Measurements from ENCODE around the gene GCM1. TPM values are rescaled to one million over a fixed set of nuclear protein-coding genes. Genes with fewer than 3 reads are reported as not detected.

Gene GCM1
- total and polyA plus RNA-seq, 4 donors, result 0.16 TPM; not detected in 3

- intact Hi-C loops (cut with DNase I), result no loop called here
- no peaks in the 10 kb centered on the region for H3K9me3 ChIP-seq (ENCODE audit: control insufficient read depth, low read length)
- DNase-seq (no peak), ATAC-seq (ENCODE audit: low FRiP score) (no peak)
- WGBS, 2 donors, result 81% methylated on average over 4 of the region's 4 CpGs
- H3K27me3 ChIP-seq (ENCODE audit: control insufficient read depth in 1 of 2, insufficient read depth in 2 of 2, low read length in 1 of 2), result no peaks in the 10 kb centered on the region
- H3K4me3 ChIP-seq (ENCODE audit: low read length in 2 of 2), result no peak overlapping the region
- H3K27ac ChIP-seq (ENCODE audit: low read depth in 1 of 2, low read length in 2 of 2), result no peak overlapping the region
- peaks cover 0 to 3% of the 10 kb centered on the region in 2 donors for H3K4me1 ChIP-seq (ENCODE audit: control insufficient read depth in 1 of 2, insufficient read depth in 2 of 2, low read length in 2 of 2)
- H3K36me3 ChIP-seq (ENCODE audit: control insufficient read depth in 1 of 2, insufficient read depth in 2 of 2, low read length in 1 of 2), result no peaks in the 10 kb centered on the region
Observed at GRCh38 chr6:53107091-53107490, 41.5 kb downstream of the GCM1 start.

DNA sequence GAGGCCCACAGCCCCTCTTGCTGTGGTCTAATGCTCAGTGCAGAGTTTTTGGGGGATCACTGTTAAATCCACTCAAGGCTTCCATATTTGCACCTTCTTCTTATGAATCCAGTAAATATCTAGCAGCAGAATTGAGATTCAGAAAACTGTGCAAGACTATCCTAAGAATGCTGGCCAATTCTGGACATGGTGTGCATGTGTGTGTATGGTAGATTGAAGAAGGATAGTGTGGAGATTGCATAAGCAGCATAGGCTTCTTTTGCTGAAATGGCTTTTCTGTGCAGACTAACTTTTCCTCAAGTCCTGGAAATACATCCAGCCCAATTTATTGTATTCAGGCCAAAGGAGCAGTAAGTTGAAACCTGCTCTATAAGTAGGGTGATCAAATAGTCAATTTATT, 43.7 kb downstream of the GCM1 start:
- intact Hi-C loops (cut with DNase I), result no loop called here
- no peak for ATAC-seq (ENCODE audit: low FRiP score)
- H3K27ac ChIP-seq (ENCODE audit: low read depth in 1 of 2, low read length in 2 of 2), result no peak overlapping the region

DNA sequence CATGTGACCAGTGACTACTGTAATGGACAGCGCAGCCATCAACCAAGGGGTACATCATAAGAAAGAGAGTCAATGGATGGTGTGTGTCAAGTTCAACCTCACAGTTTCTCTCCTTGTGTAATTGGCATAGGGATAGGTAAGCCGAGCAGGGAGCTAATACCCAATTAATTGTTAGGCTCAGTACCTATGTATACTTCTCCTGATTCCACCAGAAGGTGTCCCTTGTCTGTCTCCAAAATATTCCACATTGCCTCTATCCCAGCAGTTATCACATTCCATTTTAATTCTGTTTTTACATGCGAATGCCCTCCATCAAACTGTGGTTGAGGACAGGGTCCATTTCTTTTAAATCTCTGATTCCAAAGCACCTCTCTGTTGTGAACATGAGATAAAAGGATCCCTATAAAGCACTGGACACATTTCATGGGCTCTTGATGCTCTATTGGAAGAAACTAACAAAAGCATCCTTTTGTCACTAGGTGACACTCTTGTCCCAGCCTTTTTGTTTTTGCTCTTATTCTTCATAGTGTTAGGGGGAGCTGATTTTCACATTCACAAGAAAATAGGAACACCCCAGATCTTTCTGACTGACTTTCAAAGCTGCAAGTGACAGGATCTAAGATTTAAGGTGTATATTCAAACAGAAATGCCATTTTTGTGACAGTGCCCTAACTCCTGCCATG, 44.5 kb downstream of the GCM1 start:
- 92 to 94% methylated on average over 3 of the region's 3 CpGs for WGBS, 2 donors

More for the DNA sequence above, 43.7 kb downstream of the GCM1 start:
- Histone ChIP-seq H3K4me3 (ENCODE audit: low read length in 2 of 2) (no peak overlapping the region), H3K27me3 (ENCODE audit: control insufficient read depth in 1 of 2, insufficient read depth in 2 of 2, low read length in 1 of 2) (no peaks in the 10 kb centered on the region), H3K36me3 (ENCODE audit: control insufficient read depth in 1 of 2, insufficient read depth in 2 of 2, low read length in 1 of 2) (peaks cover 0 to 4% of the 10 kb centered on the region in 2 donors), H3K9me3 (ENCODE audit: control insufficient read depth, low read length) (no peaks in the 10 kb centered on the region), H3K4me1 (ENCODE audit: control insufficient read depth in 1 of 2, insufficient read depth in 2 of 2, low read length in 2 of 2) (peaks cover 0 to 3% of the 10 kb centered on the region in 2 donors)
- DNase-seq, result no peak

DNA sequence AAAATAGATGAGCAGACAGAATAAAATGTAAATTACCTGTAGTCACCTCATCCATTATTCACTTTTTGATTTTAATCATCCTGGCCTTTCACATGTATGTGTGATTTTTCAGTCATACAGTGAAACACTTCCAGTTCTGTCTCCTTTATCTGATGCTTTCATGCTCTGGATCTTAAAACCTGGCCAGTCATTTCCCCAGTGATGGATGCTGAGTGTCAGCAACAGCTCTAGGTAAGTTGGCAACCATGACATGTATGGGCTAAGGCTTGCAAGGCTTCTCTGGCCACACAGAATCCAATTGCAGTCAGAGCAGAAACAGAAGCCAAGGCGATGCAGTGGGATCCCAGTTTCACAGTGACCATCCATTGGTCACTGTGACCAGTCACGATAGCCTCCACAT, 47.6 kb downstream of the GCM1 start:
- H3K36me3 ChIP-seq (ENCODE audit: control insufficient read depth in 1 of 2, insufficient read depth in 2 of 2, low read length in 1 of 2), result peaks cover 0 to 5% of the 10 kb centered on the region in 2 donors
- ATAC-seq (ENCODE audit: low FRiP score), result no peak
- 96 to 97% methylated on average over 2 of the region's 2 CpGs for WGBS, 2 donors

More for the DNA sequence above, 44.5 kb downstream of the GCM1 start:
- Histone ChIP-seq H3K4me1 (ENCODE audit: control insufficient read depth in 1 of 2, insufficient read depth in 2 of 2, low read length in 2 of 2) (peaks cover 0 to 3% of the 10 kb centered on the region in 2 donors), H3K36me3 (ENCODE audit: control insufficient read depth in 1 of 2, insufficient read depth in 2 of 2, low read length in 1 of 2) (peaks cover 0 to 4% of the 10 kb centered on the region in 2 donors), H3K9me3 (ENCODE audit: control insufficient read depth, low read length) (no peaks in the 10 kb centered on the region), H3K4me3 (ENCODE audit: low read length in 2 of 2) (no peak overlapping the region), H3K27me3 (ENCODE audit: control insufficient read depth in 1 of 2, insufficient read depth in 2 of 2, low read length in 1 of 2) (no peaks in the 10 kb centered on the region), H3K27ac (ENCODE audit: low read depth in 1 of 2, low read length in 2 of 2) (no peak overlapping the region)
- intact Hi-C loops (cut with DNase I), result no loop called here
- no peak for ATAC-seq (ENCODE audit: low FRiP score)
- DNase-seq, result no peak

DNA sequence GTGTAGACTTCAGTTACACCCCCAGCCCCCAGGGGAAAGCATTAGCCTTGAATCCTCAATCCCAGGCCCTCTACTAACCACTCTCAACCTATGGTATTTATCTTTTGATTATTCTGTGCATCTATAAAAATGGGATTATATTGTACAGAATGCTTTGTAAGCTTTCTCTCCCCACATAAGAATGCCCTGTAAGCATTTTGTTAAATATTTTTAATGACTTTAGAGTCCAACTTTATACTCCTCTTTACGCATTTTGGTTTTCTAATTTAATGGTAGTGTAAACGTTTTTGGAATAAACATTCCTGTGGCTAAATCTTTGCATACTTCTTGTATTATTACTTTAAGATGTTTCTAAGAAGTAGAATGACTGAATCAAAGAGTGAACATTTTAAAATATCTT, 48.1 kb downstream of the GCM1 start:
- no peak overlapping the region for H3K4me3 ChIP-seq (ENCODE audit: low read length in 2 of 2)

More for the DNA sequence above, 47.6 kb downstream of the GCM1 start:
- DNase-seq, result no peak
- Histone ChIP-seq H3K27ac (ENCODE audit: low read depth in 1 of 2, low read length in 2 of 2) (no peak overlapping the region), H3K4me3 (ENCODE audit: low read length in 2 of 2) (no peak overlapping the region), H3K27me3 (ENCODE audit: control insufficient read depth in 1 of 2, insufficient read depth in 2 of 2, low read length in 1 of 2) (no peaks in the 10 kb centered on the region), H3K9me3 (ENCODE audit: control insufficient read depth, low read length) (no peaks in the 10 kb centered on the region), H3K4me1 (ENCODE audit: control insufficient read depth in 1 of 2, insufficient read depth in 2 of 2, low read length in 2 of 2) (no peaks in the 10 kb centered on the region)
- intact Hi-C loops (cut with DNase I), result no loop called here

DNA sequence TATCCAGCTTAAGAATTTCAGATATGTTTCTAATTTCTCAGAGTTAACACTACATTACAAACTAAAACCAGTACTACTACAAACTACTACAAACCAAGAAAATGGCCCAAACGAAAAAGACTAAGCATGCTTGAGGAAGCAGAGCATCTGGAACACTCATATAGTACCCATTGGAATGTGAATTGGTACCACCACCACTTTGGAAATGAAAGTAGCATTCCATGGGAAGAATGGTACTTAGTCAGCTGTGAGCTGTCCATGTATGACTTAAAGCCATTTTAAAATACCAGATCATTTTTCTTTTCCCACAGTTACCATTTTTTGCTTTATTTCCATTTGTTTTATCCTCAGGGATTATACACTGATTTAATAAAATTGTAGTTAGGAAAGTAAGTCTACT, 52.9 kb downstream of the GCM1 start:
- no peak for DNase-seq
- Histone ChIP-seq H3K4me3 (ENCODE audit: low read length in 2 of 2) (no peak overlapping the region), H3K9me3 (ENCODE audit: control insufficient read depth, low read length) (no peaks in the 10 kb centered on the region), H3K27ac (ENCODE audit: low read depth in 1 of 2, low read length in 2 of 2) (no peak overlapping the region), H3K36me3 (ENCODE audit: control insufficient read depth in 1 of 2, insufficient read depth in 2 of 2, low read length in 1 of 2) (peaks cover 3 to 4% of the 10 kb centered on the region in 2 donors), H3K27me3 (ENCODE audit: control insufficient read depth in 1 of 2, insufficient read depth in 2 of 2, low read length in 1 of 2) (no peaks in the 10 kb centered on the region), H3K4me1 (ENCODE audit: control insufficient read depth in 1 of 2, insufficient read depth in 2 of 2, low read length in 2 of 2) (no peaks in the 10 kb centered on the region)
- no peak for ATAC-seq (ENCODE audit: low FRiP score)
- intact Hi-C loops (cut with DNase I), result no loop called here
- 58 to 61% methylated on average over 1 of the region's 1 CpG for WGBS, 2 donors

More for the DNA sequence above, 48.1 kb downstream of the GCM1 start:
- Histone ChIP-seq H3K4me1 (ENCODE audit: control insufficient read depth in 1 of 2, insufficient read depth in 2 of 2, low read length in 2 of 2) (no peaks in the 10 kb centered on the region), H3K36me3 (ENCODE audit: control insufficient read depth in 1 of 2, insufficient read depth in 2 of 2, low read length in 1 of 2) (peaks cover 0 to 7% of the 10 kb centered on the region in 2 donors), H3K27me3 (ENCODE audit: control insufficient read depth in 1 of 2, insufficient read depth in 2 of 2, low read length in 1 of 2) (no peaks in the 10 kb centered on the region), H3K9me3 (ENCODE audit: control insufficient read depth, low read length) (no peaks in the 10 kb centered on the region), H3K27ac (ENCODE audit: low read depth in 1 of 2, low read length in 2 of 2) (no peak overlapping the region)
- WGBS, 2 donors, result 20 to 22% methylated on average over 2 of the region's 2 CpGs
- ATAC-seq (ENCODE audit: low FRiP score) (no peak), DNase-seq (no peak)
- intact Hi-C loops (cut with DNase I), result no loop called here

GRCh38 chr6:53095270-53095669, 53.4 kb downstream of the GCM1 start:
- no peaks in the 10 kb centered on the region for H3K4me1 ChIP-seq (ENCODE audit: control insufficient read depth in 1 of 2, insufficient read depth in 2 of 2, low read length in 2 of 2)
- no peak overlapping the region for H3K4me3 ChIP-seq (ENCODE audit: low read length in 2 of 2)
- H3K27me3 ChIP-seq (ENCODE audit: control insufficient read depth in 1 of 2, insufficient read depth in 2 of 2, low read length in 1 of 2), result no peaks in the 10 kb centered on the region
- WGBS, 2 donors, result 84 to 86% methylated on average over 3 of the region's 3 CpGs
- H3K9me3 ChIP-seq (ENCODE audit: control insufficient read depth, low read length), result no peaks in the 10 kb centered on the region
- ATAC-seq (ENCODE audit: low FRiP score) (no peak), DNase-seq (no peak)
- H3K36me3 ChIP-seq (ENCODE audit: control insufficient read depth in 1 of 2, insufficient read depth in 2 of 2, low read length in 1 of 2), result peaks cover 3 to 4% of the 10 kb centered on the region in 2 donors
- H3K27ac ChIP-seq (ENCODE audit: low read depth in 1 of 2, low read length in 2 of 2), result no peak overlapping the region
- intact Hi-C loops (cut with DNase I), result no loop called here

GRCh38 chr6:53090576-53090975, 58.1 kb downstream of the GCM1 start:
- Histone ChIP-seq H3K27ac (ENCODE audit: low read depth in 1 of 2, low read length in 2 of 2) (no peak overlapping the region), H3K4me1 (ENCODE audit: control insufficient read depth in 1 of 2, insufficient read depth in 2 of 2, low read length in 2 of 2) (no peaks in the 10 kb centered on the region), H3K27me3 (ENCODE audit: control insufficient read depth in 1 of 2, insufficient read depth in 2 of 2, low read length in 1 of 2) (no peaks in the 10 kb centered on the region), H3K9me3 (ENCODE audit: control insufficient read depth, low read length) (no peaks in the 10 kb centered on the region), H3K36me3 (ENCODE audit: control insufficient read depth in 1 of 2, insufficient read depth in 2 of 2, low read length in 1 of 2) (peaks cover 5 to 8% of the 10 kb centered on the region in 2 donors), H3K4me3 (ENCODE audit: low read length in 2 of 2) (no peak overlapping the region)
- WGBS, 2 donors, result 74 to 88% methylated on average over 2 of the region's 2 CpGs
- intact Hi-C loops (cut with DNase I), result no loop called here
- ATAC-seq (ENCODE audit: low FRiP score) (no peak), DNase-seq (no peak)

DNA sequence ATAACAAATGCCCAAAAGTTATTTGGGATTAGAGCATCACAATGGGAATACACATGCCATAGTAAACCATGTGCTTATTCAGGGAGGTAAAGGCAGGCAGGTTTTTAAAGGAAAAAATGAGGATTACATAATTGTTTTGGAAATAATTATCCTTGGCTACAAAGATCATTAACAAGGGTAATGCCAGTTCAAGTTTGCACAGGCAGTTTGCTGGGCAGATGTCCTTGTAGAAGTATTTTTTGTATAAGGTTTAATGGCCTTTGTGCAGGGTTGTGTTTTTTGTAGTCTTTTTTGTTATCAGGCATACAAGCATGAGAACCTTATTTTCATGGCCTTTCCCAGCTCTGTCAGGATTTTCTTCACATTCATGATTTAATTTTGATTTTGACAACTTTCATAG, 58.7 kb downstream of the GCM1 start:
- H3K27me3 ChIP-seq (ENCODE audit: control insufficient read depth in 1 of 2, insufficient read depth in 2 of 2, low read length in 1 of 2), result no peaks in the 10 kb centered on the region
- intact Hi-C loops (cut with DNase I), result no loop called here
- no peak for DNase-seq
- H3K36me3 ChIP-seq (ENCODE audit: control insufficient read depth in 1 of 2, insufficient read depth in 2 of 2, low read length in 1 of 2), result peaks cover 5 to 8% of the 10 kb centered on the region in 2 donors
- no peaks in the 10 kb centered on the region for H3K9me3 ChIP-seq (ENCODE audit: control insufficient read depth, low read length)
- no peak overlapping the region for H3K4me3 ChIP-seq (ENCODE audit: low read length in 2 of 2)
- H3K27ac ChIP-seq (ENCODE audit: low read depth in 1 of 2, low read length in 2 of 2), result no peak overlapping the region
- H3K4me1 ChIP-seq (ENCODE audit: control insufficient read depth in 1 of 2, insufficient read depth in 2 of 2, low read length in 2 of 2), result no peaks in the 10 kb centered on the region
- no peak for ATAC-seq (ENCODE audit: low FRiP score)
